ENCODE measurements around the gene FGD5.

DNA sequence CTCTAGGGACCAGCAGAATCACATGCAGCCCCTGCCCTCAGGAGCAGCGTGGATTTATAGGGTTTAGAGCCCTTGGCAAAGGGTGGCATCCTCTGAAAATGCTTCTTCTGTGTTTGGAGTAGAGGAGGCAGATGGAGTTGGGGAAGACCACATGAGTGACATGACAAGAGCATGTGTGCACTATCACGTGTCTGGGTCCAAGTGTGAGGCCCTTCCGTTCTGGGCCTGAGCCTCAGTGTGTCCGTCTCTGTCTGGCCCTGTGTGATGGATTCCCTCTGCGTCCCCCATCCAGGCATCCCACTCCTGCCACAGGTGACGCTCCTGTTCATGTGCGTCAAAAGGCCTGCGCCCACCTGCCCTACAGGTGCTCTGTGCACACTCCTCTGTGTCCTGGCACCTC lies 30.1 kb downstream of the FGD5 start:
- TF ChIP-seq SIN3A (IDR thresholded peaks at IDR 0.05; ENCODE audit: borderline replicate concordance, insufficient read depth, low read length) (no peak), TAF1 (IDR thresholded peaks at IDR 0.05; ENCODE audit: borderline replicate concordance, insufficient read depth, low read length) (no peak)
- TF ChIP-seq, protein P1, sequence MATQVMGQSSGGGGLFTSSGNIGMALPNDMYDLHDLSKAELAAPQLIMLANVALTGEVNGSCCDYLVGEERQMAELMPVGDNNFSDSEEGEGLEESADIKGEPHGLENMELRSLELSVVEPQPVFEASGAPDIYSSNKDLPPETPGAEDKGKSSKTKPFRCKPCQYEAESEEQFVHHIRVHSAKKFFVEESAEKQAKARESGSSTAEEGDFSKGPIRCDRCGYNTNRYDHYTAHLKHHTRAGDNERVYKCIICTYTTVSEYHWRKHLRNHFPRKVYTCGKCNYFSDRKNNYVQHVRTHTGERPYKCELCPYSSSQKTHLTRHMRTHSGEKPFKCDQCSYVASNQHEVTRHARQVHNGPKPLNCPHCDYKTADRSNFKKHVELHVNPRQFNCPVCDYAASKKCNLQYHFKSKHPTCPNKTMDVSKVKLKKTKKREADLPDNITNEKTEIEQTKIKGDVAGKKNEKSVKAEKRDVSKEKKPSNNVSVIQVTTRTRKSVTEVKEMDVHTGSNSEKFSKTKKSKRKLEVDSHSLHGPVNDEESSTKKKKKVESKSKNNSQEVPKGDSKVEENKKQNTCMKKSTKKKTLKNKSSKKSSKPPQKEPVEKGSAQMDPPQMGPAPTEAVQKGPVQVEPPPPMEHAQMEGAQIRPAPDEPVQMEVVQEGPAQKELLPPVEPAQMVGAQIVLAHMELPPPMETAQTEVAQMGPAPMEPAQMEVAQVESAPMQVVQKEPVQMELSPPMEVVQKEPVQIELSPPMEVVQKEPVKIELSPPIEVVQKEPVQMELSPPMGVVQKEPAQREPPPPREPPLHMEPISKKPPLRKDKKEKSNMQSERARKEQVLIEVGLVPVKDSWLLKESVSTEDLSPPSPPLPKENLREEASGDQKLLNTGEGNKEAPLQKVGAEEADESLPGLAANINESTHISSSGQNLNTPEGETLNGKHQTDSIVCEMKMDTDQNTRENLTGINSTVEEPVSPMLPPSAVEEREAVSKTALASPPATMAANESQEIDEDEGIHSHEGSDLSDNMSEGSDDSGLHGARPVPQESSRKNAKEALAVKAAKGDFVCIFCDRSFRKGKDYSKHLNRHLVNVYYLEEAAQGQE (IDR thresholded peaks at IDR 0.05; ENCODE audit: insufficient read depth in 1 of 2, low read depth in 2 of 2, low read length in 2 of 2), result no peak

Measured in PFSK-1 (cell line).